IPS-11a (cell line): ENCODE measurements around the gene IGLON5.

Experiments used
- H3K4me3 ChIP-seq: one replicate; pipeline ENCODE4 v1.5.1; 2013; ENCODE audit warnings: low read depth, low read length, control low read depth

The IGLON5 gene

GRCh38 chr19:51361239-51361638 is 49.8 kb downstream of the IGLON5 start:
- H3K4me3 ChIP-seq, result no peak overlapping the region

DNA sequence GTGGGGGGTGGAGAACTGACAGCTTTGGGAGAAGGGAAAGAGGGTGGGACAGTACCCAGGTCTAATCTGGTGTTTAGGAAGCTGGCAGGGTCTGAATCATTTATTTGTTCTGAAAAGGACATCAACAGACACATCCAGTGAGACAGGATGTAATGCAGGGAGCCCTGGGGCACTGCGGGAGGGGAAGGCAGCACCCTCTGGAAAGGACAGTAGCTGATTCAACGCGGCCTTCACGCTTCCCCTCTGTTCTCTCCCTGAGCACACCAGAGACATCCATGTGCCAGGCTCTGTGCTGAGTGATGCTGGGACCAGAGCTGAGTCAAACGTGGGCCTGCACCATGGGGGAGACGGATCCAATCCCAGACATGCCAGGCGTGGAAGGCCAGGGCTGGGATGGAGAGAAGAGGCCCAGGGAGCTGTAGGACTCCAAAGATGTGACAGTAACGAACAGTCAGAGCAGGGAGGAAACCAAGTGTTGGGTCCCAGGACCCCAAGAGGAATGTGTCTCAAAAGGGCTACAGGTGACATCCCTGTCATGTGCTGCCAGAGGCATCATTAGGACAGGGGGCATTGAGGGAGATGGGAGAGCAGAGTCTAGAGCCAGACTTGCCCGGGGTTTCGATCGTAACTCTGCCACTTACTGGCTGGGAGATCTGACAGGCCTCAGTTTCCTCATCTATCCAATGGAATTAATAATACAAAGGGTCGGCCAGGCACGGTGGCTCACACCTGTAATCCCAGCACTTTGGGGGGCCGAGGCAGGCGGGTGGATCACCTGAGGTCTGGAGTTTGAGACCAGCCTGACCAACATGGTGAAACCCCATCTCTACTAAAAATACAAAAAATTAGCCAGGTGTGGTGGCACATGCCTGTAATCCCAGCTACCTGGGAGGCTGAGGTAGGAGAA is 53.0 kb downstream of the IGLON5 start:
- H3K4me3 ChIP-seq, result no peak overlapping the region

GRCh38 chr19:51365211-51365964 is 53.9 kb downstream of the IGLON5 start:
- H3K4me3 ChIP-seq, result peak overlapping the region; percentile 78

- peak within 1 kb of the TSS; percentile 84 for H3K4me3 ChIP-seq
These were observed 54.5 kb downstream of the IGLON5 start, which contains the start of gene ETFB for GRCh38 chr19:51365965-51366388. Gene ETFB, minus strand, starts transcription at chr19:51366388. Its CDS starts 62 bp downstream, at chr19:51366326.

- H3K4me3 ChIP-seq, result peak overlapping the region; percentile 84
These were observed 55.2 kb downstream of the IGLON5 start for GRCh38 chr19:51366389-51367254.

GRCh38 chr19:51367255-51367564 is 55.8 kb downstream of the IGLON5 start:
- H3K4me3 ChIP-seq, result peak overlapping the region; percentile 84

DNA sequence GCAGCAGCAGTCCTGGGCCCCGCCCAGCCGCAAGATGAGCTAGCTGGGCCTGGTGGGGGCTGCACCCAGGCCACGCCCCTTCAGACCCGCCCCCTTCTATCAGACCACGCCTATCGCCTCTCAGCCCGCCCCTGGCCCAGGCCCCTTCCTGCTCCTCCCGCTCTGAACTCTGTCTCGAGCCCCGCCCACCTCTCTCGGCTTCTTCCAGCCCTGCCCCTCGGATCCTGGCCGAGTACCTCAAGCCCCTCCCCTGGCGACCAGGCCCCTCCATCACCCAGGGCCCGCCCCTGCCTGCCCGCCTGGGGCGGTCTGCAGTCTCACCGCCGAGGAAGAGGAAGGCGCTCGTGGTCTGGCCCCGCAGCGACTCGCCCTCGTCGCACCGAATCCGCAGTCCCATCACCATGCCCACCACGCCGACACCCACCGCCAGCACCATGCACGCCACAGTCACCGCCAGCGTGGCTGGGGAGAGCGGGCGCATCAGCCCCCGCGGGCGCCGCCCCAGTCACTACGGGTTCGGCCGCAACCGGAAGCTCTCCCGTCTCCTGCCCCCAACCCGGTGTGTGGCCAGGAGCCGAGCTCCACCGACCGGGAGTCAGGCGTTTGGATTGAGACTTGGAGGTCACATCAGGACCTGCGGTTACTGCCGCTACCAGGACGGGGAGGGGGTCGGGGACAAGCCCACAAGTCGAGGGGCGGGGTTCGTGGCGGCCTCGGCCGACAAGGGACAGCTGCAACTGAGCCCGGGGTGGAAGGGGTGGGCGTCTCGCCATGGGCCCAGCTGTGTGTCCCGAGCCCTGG is 56.3 kb downstream of the IGLON5 start:
- H3K4me3 ChIP-seq, result peak overlapping the region; percentile 84

DNA sequence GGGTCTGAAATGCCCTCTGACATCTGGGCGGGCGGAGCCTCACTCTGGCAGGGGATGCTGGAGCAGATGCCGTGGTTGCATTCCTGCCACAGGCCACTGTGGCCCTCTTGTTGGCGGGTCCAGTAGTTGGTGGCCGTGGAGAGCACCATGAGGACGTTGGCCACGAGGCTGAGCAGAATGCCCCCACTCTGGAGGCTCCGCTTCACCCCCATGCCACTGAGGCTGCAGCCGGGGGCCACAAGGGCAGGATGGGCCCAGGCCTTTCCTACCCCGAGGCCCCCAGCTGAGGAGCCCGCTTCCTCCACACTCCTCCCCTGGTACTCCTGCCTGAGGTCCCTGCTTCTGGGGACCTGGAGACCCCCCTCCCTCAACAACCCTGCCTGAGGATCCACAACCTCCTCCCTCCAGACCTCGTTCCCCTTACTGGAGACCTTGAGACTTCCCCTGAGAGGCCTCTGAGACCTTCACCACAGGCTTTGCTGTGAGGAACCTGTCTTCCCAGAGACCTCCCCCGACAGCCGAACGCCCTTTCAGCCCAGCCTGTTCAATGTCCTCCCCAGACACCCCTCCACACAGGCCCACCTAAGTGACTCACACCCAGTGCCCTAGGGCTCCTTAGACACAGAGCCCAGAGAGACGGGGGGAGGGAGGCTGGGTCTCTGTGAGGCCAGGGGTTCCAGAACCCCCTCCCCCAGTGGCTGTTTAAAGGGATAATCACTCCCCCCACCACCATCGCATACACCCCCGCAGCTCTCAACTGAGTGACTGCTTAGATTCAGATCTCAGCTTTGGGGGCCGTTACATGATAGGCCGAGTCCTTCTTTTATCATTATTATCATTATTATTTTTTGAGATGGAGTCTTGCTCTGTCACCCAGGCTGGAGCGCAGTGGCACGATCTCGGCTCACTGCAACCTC is 57.2 kb downstream of the IGLON5 start, which contains the start of gene CLDND2:
Gene CLDND2, minus strand, starts transcription at position 638 of the 917 bp plus-strand sequence. Its CDS starts 426 bp downstream, at position 212.
- H3K4me3 ChIP-seq, result peak within 1 kb of the TSS; percentile 69

DNA sequence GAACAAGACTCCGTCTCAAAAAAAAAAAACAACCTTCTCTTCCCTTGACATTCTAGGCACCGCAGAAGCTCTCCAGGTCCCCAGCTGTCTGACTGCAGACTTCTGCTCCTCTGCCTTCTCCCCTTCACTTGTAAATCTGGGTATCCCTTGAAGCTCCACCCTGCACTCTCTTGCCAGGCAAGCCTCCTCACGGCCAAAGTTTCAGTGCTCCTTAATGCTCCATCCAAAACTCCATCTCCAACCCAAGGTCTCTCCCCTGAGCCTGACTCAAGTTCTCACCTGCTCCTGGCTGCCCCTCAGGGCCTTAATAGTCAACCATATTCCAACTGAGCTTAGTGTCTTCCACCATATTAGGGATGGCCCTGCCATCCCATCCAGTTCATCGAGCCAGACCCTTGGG is 58.8 kb downstream of the IGLON5 start:
- no peak overlapping the region for H3K4me3 ChIP-seq

- H3K4me3 ChIP-seq, result no peak overlapping the region
These were observed 59.8 kb downstream of the IGLON5 start for GRCh38 chr19:51371186-51371690.

DNA sequence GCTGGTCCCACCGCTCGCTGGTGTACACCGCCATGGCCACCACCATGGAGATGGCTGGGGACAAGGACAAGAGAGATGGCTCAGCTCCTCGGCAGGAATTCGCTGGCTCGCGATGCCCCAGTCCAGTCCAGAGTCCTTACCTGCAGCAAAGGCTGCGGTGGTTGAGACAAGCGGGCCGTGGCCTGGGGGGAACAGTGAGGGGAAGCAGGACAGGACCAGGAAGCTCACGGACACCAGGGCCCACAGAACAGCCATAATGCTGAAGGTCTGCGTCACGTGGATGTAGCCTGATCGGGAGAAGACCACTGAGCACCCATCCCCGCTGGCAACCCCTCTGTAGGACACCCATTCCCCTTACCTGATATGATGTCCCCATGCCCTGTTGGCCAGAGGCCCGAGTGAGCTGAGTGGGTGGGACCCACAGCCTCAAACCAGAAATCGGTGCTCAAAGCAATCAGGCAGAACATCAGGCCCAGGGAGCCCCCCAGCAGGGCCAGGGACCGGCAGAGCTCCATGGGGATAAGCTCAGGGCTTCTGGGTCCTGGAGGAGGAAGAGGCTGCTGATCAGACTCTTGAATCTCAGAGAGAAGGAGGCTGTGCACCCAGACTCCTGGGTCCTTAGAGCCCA is 60.7 kb downstream of the IGLON5 start:
- no peak overlapping the region for H3K4me3 ChIP-seq

GRCh38 chr19:51372649-51373504 is 61.4 kb downstream of the IGLON5 start, which contains the start of gene NKG7:
Gene NKG7, minus strand, starts transcription at chr19:51372654. Its CDS starts 119 bp downstream, at chr19:51372535.
- H3K4me3 ChIP-seq, result no peak within 1 kb of the TSS

DNA sequence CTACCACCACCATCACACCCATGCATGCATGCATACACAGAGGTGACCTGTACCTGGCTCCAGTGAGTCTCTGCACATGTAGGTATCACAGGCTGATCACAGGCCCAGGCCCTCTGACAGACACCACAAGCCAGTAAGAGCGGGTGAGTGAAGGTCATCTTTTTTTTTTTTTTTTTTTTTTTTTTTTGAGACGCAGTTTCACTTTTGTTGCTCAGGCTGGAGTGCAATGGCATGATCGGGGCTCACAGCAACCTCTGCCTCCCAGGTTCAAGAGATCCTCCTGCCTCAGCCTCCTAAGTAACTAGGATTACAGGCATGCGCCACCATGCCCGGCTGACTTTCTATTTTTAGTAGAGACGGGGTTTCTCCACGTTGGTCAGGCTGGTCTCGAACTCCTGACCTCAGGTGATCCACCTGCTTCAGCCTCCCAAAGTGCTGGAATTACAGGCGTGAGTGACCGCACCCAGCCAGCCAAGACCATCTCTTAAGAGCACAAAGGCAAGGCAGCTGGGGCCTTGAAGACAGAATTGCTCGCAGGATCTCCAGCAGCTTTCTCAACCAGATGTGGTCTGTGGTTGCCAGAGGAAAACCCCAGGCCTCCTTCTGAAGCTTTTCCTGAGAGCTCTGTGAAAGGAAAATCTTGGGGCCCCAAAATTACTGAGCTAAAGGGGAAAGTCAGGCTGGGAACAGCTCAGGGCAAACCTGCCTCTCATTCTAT is 64.2 kb downstream of the IGLON5 start:
- H3K4me3 ChIP-seq, result no peak overlapping the region

- no peak overlapping the region for H3K4me3 ChIP-seq
These were observed 66.0 kb downstream of the IGLON5 start for GRCh38 chr19:51377422-51377821.

DNA sequence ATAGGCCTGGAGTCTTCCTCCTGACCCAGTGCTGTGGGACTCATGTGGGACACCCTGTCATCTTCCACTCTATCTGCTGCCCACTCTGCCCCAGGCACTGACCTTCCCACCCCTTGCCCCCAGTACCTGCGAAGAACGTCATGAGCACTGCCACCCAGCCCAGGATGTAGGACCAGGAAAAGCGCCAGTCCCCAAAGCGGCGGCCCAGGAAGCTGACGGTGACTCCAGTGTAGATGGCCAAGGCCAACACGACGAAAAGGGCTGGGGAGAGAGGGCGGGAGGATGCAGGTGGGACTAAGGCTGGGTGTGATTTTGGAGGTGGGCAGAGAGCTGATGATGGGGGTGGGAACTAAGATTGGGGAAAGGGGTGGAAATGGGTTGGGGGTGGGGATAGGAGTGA is 68.9 kb downstream of the IGLON5 start:
- no peak overlapping the region for H3K4me3 ChIP-seq
